HCT116 (cell line): Measurements from ENCODE around the gene PKD2L1.

Experiments
- CTCF ChIP-seq, 3 experiments: fragments of 200-600 bp in 1 of 3; sonication (generic) in 1 of 3; IDR thresholded peaks in 2 of 3; conservative IDR thresholded peaks in 1 of 3; 2 replicates each; pipeline ENCODE4 v1.5.1; 2012 to 2017; ENCODE audit warnings: low read depth in 2 of 3, low read length in 2 of 3, antibody characterized with exemption in 1 of 3, borderline replicate concordance in 1 of 3, control low read depth in 1 of 3, mild to moderate bottlenecking in 1 of 3, mixed read lengths in 1 of 3, mixed run types in 1 of 3, moderate library complexity in 1 of 3; ENCODE audit not compliant: insufficient read depth in 1 of 3
- POLR2A ChIP-seq: IDR thresholded peaks from 2 replicates; pipeline ENCODE4 v1.7.0; 2011; ENCODE audit warnings: borderline replicate concordance; ENCODE audit not compliant: insufficient read depth, insufficient read length; ENCODE audit errors: extremely low read depth

GRCh38 chr10:100364175-100364574, 34.1 kb upstream of the PKD2L1 start:
- TF ChIP-seq CTCF (IDR thresholded peaks at IDR 0.05 in 2 of 3, conservative IDR thresholded peaks at IDR 0.05 in 1 of 3; ENCODE audit: borderline replicate concordance in 1 of 3, insufficient read depth in 1 of 3, low read depth in 2 of 3, low read length in 2 of 3) (no peak), POLR2A (no peak)
